ENCODE data around the gene COPRS. TPM values are rescaled to one million over a fixed set of nuclear protein-coding genes. Genes with fewer than 3 reads are reported as not detected.

The COPRS gene
- total and polyA plus RNA-seq, 2 of the 4 experiments (the other 2 are of a cell fraction), result 95.3 to 123 TPM

- no peak for DNase-seq
- TF ChIP-seq BHLHE40 (IDR thresholded peaks at IDR 0.05; ENCODE audit: low read depth, low read length) (no peak), ELK1 (IDR thresholded peaks at IDR 0.05; ENCODE audit: borderline replicate concordance, low read depth, low read length) (no peak), MXI1 (IDR thresholded peaks at IDR 0.05; ENCODE audit: borderline replicate concordance, low read depth, low read length) (no peak), CTCF (conservative IDR thresholded peaks at IDR 0.05; ENCODE audit: low read depth, low read length) (no peak), POLR2A (IDR thresholded peaks at IDR 0.05; ENCODE audit: low read depth, low read length) (no peak), RAD21 (IDR thresholded peaks at IDR 0.05; ENCODE audit: low read length) (no peak), FOS (IDR thresholded peaks at IDR 0.05; ENCODE audit: low read depth, low read length) (no peak), SMC3 (IDR thresholded peaks at IDR 0.05; ENCODE audit: low read depth, low read length) (no peak), NFE2L2 (IDR thresholded peaks at IDR 0.05; ENCODE audit: low read depth, low read length) (no peak), MAZ (IDR thresholded peaks at IDR 0.05; ENCODE audit: borderline replicate concordance, low read depth, low read length) (no peak), USF2 (IDR thresholded peaks at IDR 0.05; ENCODE audit: low read depth, low read length) (no peak), RFX5 (IDR thresholded peaks at IDR 0.05; ENCODE audit: low read depth, low read length) (no peak), CEBPB (IDR thresholded peaks at IDR 0.05; ENCODE audit: low read depth, low read length) (no peak), CHD1 (IDR thresholded peaks at IDR 0.05; ENCODE audit: low read depth, low read length) (no peak)
These were observed 963 bp downstream of the COPRS start for GRCh38 chr17:31857920-31858641.

More at GRCh38 chr17:31857920-31858641, 963 bp downstream of the COPRS start:
- Histone ChIP-seq H3K18ac (ENCODE audit: low read depth, low read length) (peak overlapping the region; percentile 11), H2BK15ac (ENCODE audit: low read depth, low read length) (0 out of 3 replicates have a peak overlapping the region, but pooled peaks have one; percentile 24), H3K9ac (ENCODE audit: low read depth, low read length) (peak overlapping the region; percentile 42), H3K23ac (ENCODE audit: low read depth, low read length) (peak overlapping the region; percentile 88), H3K9me3 (ENCODE audit: control insufficient read depth, insufficient read depth, low read length) (no peaks in the 10 kb centered on the region), H2AK5ac (ENCODE audit: low read depth, low read length) (peak overlapping the region; percentile 56), H3K9me1 (ENCODE audit: insufficient read depth, low read length) (peaks cover 20% of the 10 kb centered on the region), H3K4me1 (ENCODE audit: control insufficient read depth, insufficient read depth, low read length) (peaks cover 4% of the 10 kb centered on the region), H4K20me1 (ENCODE audit: insufficient read depth, low read length) (peaks cover 21% of the 10 kb centered on the region), H2BK120ac (ENCODE audit: low read depth, low read length) (0 out of 2 replicates have a peak overlapping the region, but pooled peaks have one; percentile 21), H4K91ac (ENCODE audit: insufficient read depth, low read depth, low read length) (peak overlapping the region; percentile 52; the same call in 1 of the 2 replicates), H2AFZ (replicated peaks; ENCODE audit: low read length, poor library complexity) (peak overlapping the region; percentile 91), H3K4me2 (ENCODE audit: low read depth, low read length) (peak overlapping the region; percentile 94), H3K36me3 (ENCODE audit: control insufficient read depth, insufficient read depth, low read length) (peaks cover 6% of the 10 kb centered on the region), H3K27me3 (ENCODE audit: control insufficient read depth, insufficient read depth, low read length) (no peaks in the 10 kb centered on the region), H2BK5ac (ENCODE audit: low read depth, low read length, poor library complexity, severe bottlenecking) (peak overlapping the region; percentile 68), H3K4ac (ENCODE audit: low read depth, low read length) (peak overlapping the region; percentile 70; the same call in 1 of the 2 replicates), H3K79me1 (ENCODE audit: low read depth in 1 of 2, low read length in 2 of 2) (peaks cover 20 to 34% of the 10 kb centered on the region in 2 experiments), H2AK9ac (replicated peaks; ENCODE audit: low read depth, low read length, poor library complexity) (peak overlapping the region; percentile 86), H3K27ac (ENCODE audit: insufficient read depth, low read length) (peak overlapping the region; percentile 67), H3K56ac (ENCODE audit: extremely low read depth, insufficient read depth, low read length) (peak overlapping the region; percentile 54; the same call in 1 of the 2 replicates), H3K14ac (replicated peaks; ENCODE audit: low read depth, low read length) (peak overlapping the region; percentile 93), H3K4me3 (ENCODE audit: insufficient read depth, low read depth, low read length) (peak overlapping the region; percentile 97), H2BK20ac (ENCODE audit: low read depth, low read length) (peak overlapping the region; percentile 23; the same call in 1 of the 2 replicates), H4K5ac (ENCODE audit: low read depth, low read length) (no peak overlapping the region; the same call in 1 of the 2 replicates), H4K8ac (ENCODE audit: low read depth in 2 of 2, low read length in 2 of 2) (peak overlapping the region; percentile 13 to 67; a peak in 3 of 4 replicates)
- intact Hi-C loops (cut with micrococcal nuclease), result loop anchor here (2.0 to 5.0 kb wide), 3 partner anchors 43 to 421 kb away; partner anchors contain the start of gene UTP6
- WGBS, 2 experiments (ENCODE audit: extremely low coverage in 2 of 2, insufficient read length in 1 of 2), result 67% methylated on average over 6 of the region's 13 CpGs; no CpG with 5 or more reads in 1 of the 2 experiments
- ChIA-PET CTCF (interaction anchor here (0.6 kb wide), 1 partner anchor 146 kb away, joined by 3 read pairs; no protein-coding TSS in a partner anchor), POLR2A (ENCODE audit: unreplicated experiment) (no interaction called here)
- ATAC-seq (ENCODE audit: low read depth), result peak; percentile 4
- no TSS peak for BruUV-seq (replicated peaks)
- in situ Hi-C loops (cut with MboI; ENCODE audit: low sequenced_read_pairs), result no loop called here
- dilution Hi-C loops (cut with HindIII; ENCODE audit: low sequenced_read_pairs, unreplicated experiment), result no loop called here
